ENCODE results near the gene RAB12. TPM values are rescaled to one million over a fixed set of nuclear protein-coding genes. Genes with fewer than 3 reads are reported as not detected.

RAB12 gene
- total RNA-seq, 1 experiment from 2014 or later, result 51.3 TPM

DNA sequence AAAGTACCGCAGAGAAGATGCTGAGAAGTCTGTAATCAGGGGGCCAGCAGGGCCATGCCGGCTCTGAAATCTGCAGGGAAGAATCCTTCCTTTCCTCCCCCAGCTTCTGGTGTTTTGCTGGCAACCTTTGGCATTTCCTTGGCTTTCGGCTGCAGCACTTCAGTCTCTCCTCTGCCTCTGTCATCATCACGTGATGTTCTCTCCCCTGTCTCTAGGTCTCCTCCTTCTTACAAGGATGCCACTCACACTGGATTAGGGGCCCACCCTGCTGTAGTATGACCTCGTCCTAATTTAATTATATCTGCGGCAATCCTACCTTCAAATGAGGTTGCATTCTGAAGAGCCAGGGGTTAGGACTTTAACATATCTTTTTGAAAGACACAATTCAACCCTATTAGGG is 13.8 kb upstream of the RAB12 start:
- Mint-ChIP-seq H3K36me3 (ENCODE audit: insufficient read depth in 1 of 3, low read depth in 3 of 3) (no peaks in the 10 kb centered on the region), H3K9me3 (peaks cover under 1 to 5% of the 10 kb centered on the region in 2 experiments; a peak in 2 of 5 replicates), H3K27me3 (ENCODE audit: low read depth) (no peaks in the 10 kb centered on the region; the same call in 1 of the 2 replicates), H3K4me1 (no peaks in the 10 kb centered on the region), H3K4me3 (no peak overlapping the region), H3K27ac (no peak overlapping the region; a peak in 1 of 7 replicates)
- Histone ChIP-seq H2BK5ac (ENCODE audit: insufficient read length, low read length) (no peak overlapping the region), H2BK12ac (ENCODE audit: insufficient read length, low read depth, low read length) (no peak overlapping the region), H3K4me2 (ENCODE audit: insufficient read depth, insufficient read length, low read length) (no peak overlapping the region), H3T11ph (ENCODE audit: low read length) (no peak overlapping the region), H3K23ac (ENCODE audit: insufficient read length, low read depth, low read length) (no peak overlapping the region), H4K5ac (ENCODE audit: insufficient read length, low read depth, low read length) (no peak overlapping the region), H4K20me1 (ENCODE audit: control insufficient read depth, insufficient read depth, insufficient read length) (no peaks in the 10 kb centered on the region), H3K79me1 (ENCODE audit: insufficient read depth, low read depth, low read length, poor library complexity, severe bottlenecking) (no peaks in the 10 kb centered on the region), H3K9ac (ENCODE audit: extremely low read depth, insufficient read length, low read length) (no peak overlapping the region), H4K8ac (replicated peaks; ENCODE audit: insufficient read length, low read depth, low read length) (no peak overlapping the region), H3K27me3 (ENCODE audit: insufficient read depth, low read length) (no peaks in the 10 kb centered on the region), H2AFZ (ENCODE audit: low read length) (no peak overlapping the region), H3K56ac (ENCODE audit: insufficient read length, low read depth, low read length) (no peak overlapping the region), H3K27ac (ENCODE audit: insufficient read length, low read depth, low read length) (no peak overlapping the region), H2BK120ac (ENCODE audit: low read depth, low read length, poor library complexity, severe bottlenecking) (no peak overlapping the region), H3K79me2 (ENCODE audit: insufficient read depth, low read length) (no peaks in the 10 kb centered on the region), H3K4me1 (ENCODE audit: insufficient read depth, low read length) (no peaks in the 10 kb centered on the region), H4K91ac (ENCODE audit: insufficient read length, low read depth, low read length) (no peak overlapping the region), H2BK20ac (ENCODE audit: low read depth, low read length, poor library complexity, severe bottlenecking) (no peak overlapping the region), H3K9me3 (ENCODE audit: control insufficient read depth, low read depth, low read length) (no peaks in the 10 kb centered on the region), H3K23me2 (ENCODE audit: insufficient read length, low read depth, low read length, poor library complexity, severe bottlenecking) (no peaks in the 10 kb centered on the region), H2AK5ac (ENCODE audit: insufficient read length, low read length) (no peak overlapping the region), H3K4ac (ENCODE audit: low read depth, low read length) (no peak overlapping the region), H2BK15ac (ENCODE audit: low read depth, low read length) (no peak overlapping the region), H3K14ac (ENCODE audit: insufficient read depth, low read length) (no peak overlapping the region), H3K18ac (ENCODE audit: insufficient read length, low read depth, low read length) (no peak overlapping the region)
- DNase-seq, result no peak
- no peak for TF ChIP-seq CTCF (conservative IDR thresholded peaks at IDR 0.05)
- no CpG with 5 or more reads among the region's 6 CpGs for WGBS (ENCODE audit: extremely low coverage, insufficient read length, low lambda C conversion rate)
